Smooth muscle cell (in vitro differentiated cells): ENCODE data around the gene CUBN. TPM values are rescaled to one million over a fixed set of nuclear protein-coding genes. Genes with fewer than 3 reads are reported as not detected.
A peak's percentile ranks its signal among the peaks of the same experiment; 100 is the strongest.

ENCODE experiments used
- DNase-seq: peaks from one replicate; lab custom pipeline; 2025; ENCODE audit not compliant: unreplicated experiment; lab: John Stamatoyannopoulos, UW
- H2AFZ ChIP-seq: fragments of 200-600 bp; sonication (generic); 2 replicates; pipeline ENCODE4 v1.6.0; 2016; ENCODE audit warnings: antibody characterized with exemption, low read depth, mild to moderate bottlenecking
- H3F3A ChIP-seq: fragments of 200-600 bp; sonication (generic); 2 replicates; pipeline ENCODE4 v1.6.0; 2017; ENCODE audit warnings: antibody characterized with exemption, low read depth
- H3K27ac ChIP-seq: fragments of 200-600 bp; sonication (generic); 2 replicates; pipeline ENCODE4 v1.5.1; 2016; ENCODE audit warnings: low read depth, mild to moderate bottlenecking
- H3K27me3 ChIP-seq: fragments of 200-600 bp; sonication (generic); 2 replicates; pipeline ENCODE4 v1.6.1; 2016; ENCODE audit warnings: low read depth, mild to moderate bottlenecking
- H3K36me3 ChIP-seq: fragments of 200-600 bp; sonication (generic); 2 replicates; pipeline ENCODE4 v1.5.1; 2016; ENCODE audit warnings: low read depth
- H3K4me1 ChIP-seq: fragments of 200-600 bp; sonication (generic); 2 replicates; pipeline ENCODE4 v1.5.1; 2016; ENCODE audit warnings: low read depth
- H3K4me2 ChIP-seq: fragments of 200-600 bp; sonication (generic); 2 replicates; pipeline ENCODE4 v1.6.0; 2016; ENCODE audit warnings: mild to moderate bottlenecking
- H3K4me3 ChIP-seq: fragments of 200-600 bp; sonication (generic); 2 replicates; pipeline ENCODE4 v1.5.1; 2016; ENCODE audit warnings: mild to moderate bottlenecking
- H3K79me2 ChIP-seq: fragments of 200-600 bp; sonication (generic); 2 replicates; pipeline ENCODE4 v1.6.0; 2016; ENCODE audit warnings: low read depth, mild to moderate bottlenecking
- H3K9ac ChIP-seq: fragments of 200-600 bp; sonication (generic); 2 replicates; pipeline ENCODE4 v1.6.0; 2016; ENCODE audit warnings: low read depth
- H3K9me3 ChIP-seq: fragments of 200-600 bp; sonication (generic); replicated peaks from 2 replicates; pipeline ENCODE4 v1.5.1; 2016; ENCODE audit warnings: low read depth
- H4K20me1 ChIP-seq: fragments of 200-600 bp; sonication (generic); 2 replicates; pipeline ENCODE4 v1.6.0; 2016; ENCODE audit warnings: low read depth
- CTCF ChIP-seq: fragments of 200-600 bp; sonication (generic); IDR thresholded peaks from 2 replicates; pipeline ENCODE4 v1.5.1; 2017; ENCODE audit warnings: borderline replicate concordance, mild to moderate bottlenecking, antibody characterized with exemption; ENCODE audit not compliant: insufficient read depth, poor library complexity, severe bottlenecking
- WGBS: methylation state at CpG from one replicate; pipeline ENCODE4 v1.1.7; 2016; ENCODE audit warnings: low lambda C conversion rate; 5-methylcytosine and 5-hydroxymethylcytosine counted together
- polyA plus RNA-seq: library from polyadenylated mRNA; unstranded; fragments of >200 nt; fragmentation: Nextera tagmentation; extraction: Ambion mirVana; gene quantifications from 2 replicates; pipeline ENCODE4 v1.2.1, GENCODE V29; 2016
- total RNA-seq: library from RNA; depleted of rRNA; stranded (reverse); fragments of >200 nt; gene quantifications from 2 replicates; pipeline ENCODE4 v1.2.3, GENCODE V29; 2014

Gene CUBN
- total and polyA plus RNA-seq, 2 experiments from 2014 or later, result 0.62 to 4.7 TPM

DNA sequence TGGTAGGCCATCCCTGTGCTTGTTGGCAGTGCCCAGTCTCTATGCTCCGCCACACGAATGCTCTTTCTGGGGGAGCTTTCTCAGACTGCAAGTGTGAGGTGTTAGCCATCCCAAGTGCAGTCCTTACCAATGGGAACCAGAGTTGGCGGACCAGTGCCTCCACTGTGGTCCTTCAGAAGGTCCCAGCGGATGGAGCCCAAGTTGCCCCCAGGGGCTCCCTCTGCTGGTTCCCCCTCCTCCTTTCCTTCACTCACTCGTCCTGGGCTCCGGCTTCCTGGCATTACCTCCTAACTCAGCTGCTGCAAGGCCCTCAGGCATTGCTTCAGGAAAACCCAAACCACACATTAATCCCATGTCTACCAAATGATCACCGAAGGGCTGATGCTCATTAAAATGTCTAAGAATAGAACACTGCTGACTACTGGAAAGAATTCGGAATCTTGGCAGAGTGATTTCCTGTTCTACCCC is 139.8 kb downstream of the CUBN start:
- H3K79me2 ChIP-seq, result no peaks in the 10 kb centered on the region
- H3K4me1 ChIP-seq, result peaks cover 31% of the 10 kb centered on the region
- H3K27ac ChIP-seq, result peak overlapping the region; percentile 47
- TF ChIP-seq CTCF, result peak; percentile 7
- no peak for DNase-seq
- no peaks in the 10 kb centered on the region for H3K36me3 ChIP-seq
- H2AFZ ChIP-seq, result no peak overlapping the region
- H3K9me3 ChIP-seq, result no peaks in the 10 kb centered on the region
- no peaks in the 10 kb centered on the region for H3K27me3 ChIP-seq
- H4K20me1 ChIP-seq, result no peaks in the 10 kb centered on the region
- WGBS, result 69% methylated on average over 8 of the region's 8 CpGs
- no peak overlapping the region for H3K4me3 ChIP-seq
- peaks cover 20% of the 10 kb centered on the region for H3F3A ChIP-seq
- H3K9ac ChIP-seq, result no peak overlapping the region
- no peak overlapping the region for H3K4me2 ChIP-seq

DNA sequence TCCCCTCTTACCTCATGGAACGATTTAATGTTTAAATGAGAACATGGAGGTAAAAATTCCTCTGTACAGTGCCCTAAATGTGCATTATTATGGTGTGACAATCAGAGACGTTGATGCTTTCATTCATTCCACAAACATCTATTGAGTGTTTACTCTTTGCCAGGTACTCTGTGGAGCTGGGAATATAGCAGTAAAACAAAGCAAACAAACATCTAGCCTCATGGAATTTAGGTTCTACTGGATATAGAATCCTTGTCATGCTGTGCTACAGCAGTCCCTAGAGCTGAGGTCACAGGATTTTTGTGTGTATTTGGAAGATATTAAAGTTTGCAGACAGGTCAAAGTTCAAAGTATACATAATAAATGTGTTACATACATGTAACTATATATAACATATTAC is 140.7 kb downstream of the CUBN start:
- 87% methylated on average over 2 of the region's 2 CpGs for WGBS
- Histone ChIP-seq H3F3A (peaks cover 20% of the 10 kb centered on the region), H3K9ac (no peak overlapping the region), H3K4me2 (no peak overlapping the region), H3K27ac (peak overlapping the region; percentile 98), H3K4me1 (peaks cover 31% of the 10 kb centered on the region), H3K27me3 (no peaks in the 10 kb centered on the region), H2AFZ (no peak overlapping the region), H4K20me1 (no peaks in the 10 kb centered on the region), H3K9me3 (no peaks in the 10 kb centered on the region), H3K36me3 (no peaks in the 10 kb centered on the region), H3K79me2 (no peaks in the 10 kb centered on the region), H3K4me3 (no peak overlapping the region)
- DNase-seq, result no peak
- no peak for TF ChIP-seq CTCF

- Histone ChIP-seq H3K9me3 (no peaks in the 10 kb centered on the region), H3K4me2 (peak overlapping the region; percentile 58), H4K20me1 (no peaks in the 10 kb centered on the region), H3K4me3 (no peak overlapping the region), H3K36me3 (no peaks in the 10 kb centered on the region), H3K9ac (peak overlapping the region; percentile 87), H3K27me3 (no peaks in the 10 kb centered on the region), H2AFZ (peak overlapping the region; percentile 20), H3K27ac (peak overlapping the region; percentile 98), H3K4me1 (peaks cover 31% of the 10 kb centered on the region), H3K79me2 (no peaks in the 10 kb centered on the region), H3F3A (peaks cover 20% of the 10 kb centered on the region)
- no peak for DNase-seq
- TF ChIP-seq CTCF, result no peak
- WGBS, result 36% methylated on average over 8 of the region's 8 CpGs
Observed at GRCh38 chr10:16987976-16988610, 141.5 kb downstream of the CUBN start.

- Histone ChIP-seq H3K9me3 (no peaks in the 10 kb centered on the region), H3F3A (peaks cover 20% of the 10 kb centered on the region), H3K9ac (peak overlapping the region; percentile 87), H3K27ac (peak overlapping the region; percentile 98), H3K36me3 (no peaks in the 10 kb centered on the region), H3K4me2 (peak overlapping the region; percentile 58), H3K79me2 (no peaks in the 10 kb centered on the region), H2AFZ (peak overlapping the region; percentile 46), H3K4me1 (peaks cover 28% of the 10 kb centered on the region), H3K27me3 (no peaks in the 10 kb centered on the region), H3K4me3 (no peak overlapping the region), H4K20me1 (no peaks in the 10 kb centered on the region)
- WGBS, result 10% methylated on average over 4 of the region's 4 CpGs
- TF ChIP-seq CTCF, result no peak
- DNase-seq, result no peak
Observed at GRCh38 chr10:16987206-16987621, 142.4 kb downstream of the CUBN start.
